K562 (cell line): ENCODE data around the gene EAPP.

Experiments
- ARID4B ChIP-seq: sonication (generic); formaldehyde crosslinking; IDR thresholded peaks from 2 replicates; pipeline ENCODE4 v1.8.0; 2022; ENCODE audit warnings: mild to moderate bottlenecking, missing genetic modification reagents
- BHLHE40 ChIP-seq: IDR thresholded peaks from 2 replicates; pipeline ENCODE4 v1.6.1; 2011; ENCODE audit warnings: low read length, improper control_type of control experiment
- CEBPB ChIP-seq: fragments of 450-650 bp; IDR thresholded peaks from 2 replicates; pipeline ENCODE4 v1.6.1; 2016; ENCODE audit warnings: missing genetic modification characterization, missing compliant biosample characterization
- CTCF ChIP-seq, 3 experiments: IDR thresholded peaks in 2 of 3; conservative IDR thresholded peaks in 1 of 3; 2 replicates each; pipeline ENCODE4 v1.5.1; 2011 to 2012; ENCODE audit warnings: low read length in 3 of 3, mild to moderate bottlenecking in 3 of 3, control low read depth in 2 of 3, improper control_type of control experiment in 1 of 3, inconsistent platforms in 1 of 3, low read depth in 1 of 3, mixed read lengths in 1 of 3, moderate library complexity in 1 of 3; ENCODE audit not compliant: insufficient read depth in 2 of 3
- EGR1 ChIP-seq: fragments of 450-650 bp; conservative IDR thresholded peaks from 2 replicates; pipeline ENCODE4 v1.6.1; 2017; ENCODE audit warnings: mild to moderate bottlenecking
- NUFIP1 ChIP-seq: fragments of 450-650 bp; IDR thresholded peaks from 2 replicates; pipeline ENCODE4 v1.6.1; 2018; ENCODE audit not compliant: partially characterized antibody
- PHF20 ChIP-seq: fragments of 450-650 bp; IDR thresholded peaks from 2 replicates; pipeline ENCODE4 v1.6.1; 2018; ENCODE audit not compliant: partially characterized antibody
- POLR2A ChIP-seq: fragments of 450-650 bp; conservative IDR thresholded peaks from 2 replicates; pipeline ENCODE4 v1.6.1; 2016
- TARDBP ChIP-seq: fragments of 450-650 bp; IDR thresholded peaks from 2 replicates; pipeline ENCODE4 v1.6.1; 2016
- ZKSCAN8 ChIP-seq: fragments of 200-800 bp; sonication (Bioruptor generic); IDR thresholded peaks from 2 replicates; pipeline ENCODE4 v1.6.1; 2016; ENCODE audit warnings: missing genetic modification characterization, missing compliant biosample characterization
- ZNF740 ChIP-seq, 3 experiments: fragments of 200-800 bp in 1 of 3; sonication (Bioruptor generic) in 1 of 3; sonication (generic) in 1 of 3; formaldehyde crosslinking in 1 of 3; IDR thresholded peaks; 2 replicates each; pipeline versions ENCODE4 v1.6.1 to v1.8.0; 2016 to 2022; ENCODE audit warnings: mild to moderate bottlenecking in 2 of 3, missing compliant biosample characterization in 2 of 3, missing genetic modification characterization in 2 of 3, missing genetic modification reagents in 1 of 3

- TF ChIP-seq CTCF (IDR thresholded peaks at IDR 0.05 in 2 of 3, conservative IDR thresholded peaks at IDR 0.05 in 1 of 3; ENCODE audit: insufficient read depth in 2 of 3, low read depth in 1 of 3, low read length in 3 of 3) (no peak), TARDBP (no peak), POLR2A (no peak), ARID4B (CRISPR knock-in tag) (no peak), ZNF740 (CRISPR knock-in tag; IDR thresholded peaks at IDR 0.05) (no peak), ZNF740 (tag; IDR thresholded peaks at IDR 0.05) (no peak), CEBPB (tag) (no peak), BHLHE40 (no peak), EGR1 (no peak), NUFIP1 (no peak), ZKSCAN8 (CRISPR knock-in tag) (no peak), PHF20 (no peak)
These were observed 23.3 kb upstream of the EAPP start for GRCh38 chr14:34562776-34563150.
